Activated CD4-positive, alpha-beta T cell treated with anti-CD3 and anti-CD28 coated beads for 24 hours (primary cell): ENCODE measurements around the gene OR2AP1.
"Not testable (repeated sequence)": the region's sequence is repeated elsewhere in the genome, so short reads cannot be mapped to it uniquely, and the experiment has no call there.

Source experiments
- DNase-seq, 2 donors: peaks; one replicate each; pipeline ENCODE4 v3.0.0-alpha.2; 2020; ENCODE audit warnings: low read depth in 2 of 2

The OR2AP1 gene

GRCh38 chr12:55572168-55572567, at the start of gene OR2AP1:
TSS of gene OR2AP1 (plus strand) at chr12:55572468. CDS start at chr12:55574415, 1,947 bp downstream.
- no peak for DNase-seq

- not testable (repeated sequence) for DNase-seq
Measured at GRCh38 chr12:55548235-55548634, 24.0 kb upstream of the OR2AP1 start.

GRCh38 chr12:55548756-55549155, 23.5 kb upstream of the OR2AP1 start:
- no peak for DNase-seq

GRCh38 chr12:55549302-55549701, 23.0 kb upstream of the OR2AP1 start, which contains the start of gene OR6C4:
TSS of gene OR6C4 (plus strand) at chr12:55549602. CDS start at chr12:55551227, 1,625 bp downstream.
- DNase-seq = no peak

GRCh38 chr12:55554296-55554695, 18.0 kb upstream of the OR2AP1 start:
- no peak for DNase-seq

GRCh38 chr12:55570060-55570459, 2.2 kb upstream of the OR2AP1 start:
- not testable (repeated sequence) for DNase-seq

GRCh38 chr12:55570689-55571088, 1.6 kb upstream of the OR2AP1 start:
- DNase-seq = not testable (repeated sequence)

- DNase-seq = no peak
Measured at GRCh38 chr12:55582066-55582465, 9.8 kb downstream of the OR2AP1 start.

GRCh38 chr12:55585817-55586216, 13.5 kb downstream of the OR2AP1 start:
- no peak for DNase-seq

GRCh38 chr12:55590152-55590551, 17.9 kb downstream of the OR2AP1 start:
- not testable (repeated sequence) for DNase-seq

GRCh38 chr12:55607821-55608594, 35.7 kb downstream of the OR2AP1 start:
- no peak for DNase-seq

GRCh38 chr12:55610598-55610997, 38.3 kb downstream of the OR2AP1 start:
- DNase-seq = no peak

- DNase-seq = no peak
Measured at GRCh38 chr12:55612646-55613045, 40.4 kb downstream of the OR2AP1 start.

GRCh38 chr12:55614764-55615163, 42.5 kb downstream of the OR2AP1 start:
- DNase-seq = no peak

GRCh38 chr12:55619354-55620138, 47.3 kb downstream of the OR2AP1 start:
- peak in 1 of 2 donors; percentile 67 for DNase-seq

GRCh38 chr12:55624056-55624455, 51.8 kb downstream of the OR2AP1 start:
- DNase-seq = no peak
